NT2/D1 (cell line): ENCODE measurements around the gene GRB10.

ENCODE experiments used
- DNase-seq: peaks from one replicate; pipeline ENCODE4 v3.0.0-alpha.2; 2011; ENCODE audit warnings: low read depth, low spot score
- H3K27me3 ChIP-seq: 2 replicates; pipeline ENCODE4 v1.6.0; 2011; ENCODE audit warnings: mild to moderate bottlenecking; ENCODE audit not compliant: insufficient read length, insufficient read depth
- H3K36me3 ChIP-seq: 2 replicates; pipeline ENCODE4 v1.6.1; 2011; ENCODE audit warnings: mild to moderate bottlenecking, low read length, mixed read lengths; ENCODE audit not compliant: insufficient read depth, insufficient read length
- H3K4me1 ChIP-seq: 2 replicates; pipeline ENCODE4 v1.5.1; 2011; ENCODE audit not compliant: insufficient read depth, insufficient read length
- H3K4me3 ChIP-seq: 2 replicates; pipeline ENCODE4 v1.5.1; 2011; ENCODE audit warnings: low read depth; ENCODE audit not compliant: insufficient read length
- H3K9ac ChIP-seq: 2 replicates; pipeline ENCODE4 v1.6.0; 2011; ENCODE audit warnings: low read depth; ENCODE audit not compliant: insufficient read length
- H3K9me3 ChIP-seq: 2 replicates; pipeline ENCODE4 v1.5.1; 2011; ENCODE audit warnings: mild to moderate bottlenecking, low read length; ENCODE audit not compliant: insufficient read depth
- SUZ12 ChIP-seq: IDR thresholded peaks from 2 replicates; pipeline ENCODE4 v1.6.1; 2011; ENCODE audit not compliant: insufficient read length, insufficient read depth; ENCODE audit errors: extremely low read depth
- YY1 ChIP-seq: IDR thresholded peaks from 2 replicates; pipeline ENCODE4 v1.6.1; 2011; ENCODE audit not compliant: insufficient read length, insufficient read depth
- ZNF274 ChIP-seq: IDR thresholded peaks from 2 replicates; pipeline ENCODE4 v1.6.1; 2011; ENCODE audit warnings: mild to moderate bottlenecking, low read depth, low read length

The GRB10 gene

GRCh38 chr7:50697748-50698147, 84.9 kb downstream of the GRB10 start:
- no peak for DNase-seq
- H3K36me3 ChIP-seq, result peaks cover 44% of the 10 kb centered on the region
- H3K9ac ChIP-seq, result no peak overlapping the region
- H3K4me1 ChIP-seq, result no peaks in the 10 kb centered on the region
- no peaks in the 10 kb centered on the region for H3K9me3 ChIP-seq
- H3K4me3 ChIP-seq, result no peak overlapping the region
- TF ChIP-seq ZNF274 (no peak), SUZ12 (no peak), YY1 (no peak)
- H3K27me3 ChIP-seq, result no peaks in the 10 kb centered on the region

- H3K4me1 ChIP-seq, result no peaks in the 10 kb centered on the region
- TF ChIP-seq YY1, result no peak
- TF ChIP-seq SUZ12, result no peak
- TF ChIP-seq ZNF274, result no peak
- H3K9ac ChIP-seq, result no peak overlapping the region
- DNase-seq, result no peak
- H3K36me3 ChIP-seq, result peaks cover 43% of the 10 kb centered on the region
- H3K4me3 ChIP-seq, result no peak overlapping the region
- no peaks in the 10 kb centered on the region for H3K27me3 ChIP-seq
- H3K9me3 ChIP-seq, result no peaks in the 10 kb centered on the region
These were observed 85.7 kb downstream of the GRB10 start for GRCh38 chr7:50696810-50697582.

- no peak for DNase-seq
- TF ChIP-seq SUZ12, result no peak
- no peak for TF ChIP-seq ZNF274
- no peak for TF ChIP-seq YY1
- Histone ChIP-seq H3K9me3 (no peaks in the 10 kb centered on the region), H3K9ac (no peak overlapping the region), H3K36me3 (peaks cover 32% of the 10 kb centered on the region), H3K4me3 (no peak overlapping the region), H3K27me3 (no peaks in the 10 kb centered on the region), H3K4me1 (no peaks in the 10 kb centered on the region)
These were observed 87.7 kb downstream of the GRB10 start for GRCh38 chr7:50695026-50695425.

GRCh38 chr7:50693455-50694130, 89.1 kb downstream of the GRB10 start:
- Histone ChIP-seq H3K9me3 (no peaks in the 10 kb centered on the region), H3K9ac (no peak overlapping the region), H3K36me3 (peaks cover 41% of the 10 kb centered on the region), H3K27me3 (no peaks in the 10 kb centered on the region), H3K4me3 (no peak overlapping the region), H3K4me1 (no peaks in the 10 kb centered on the region)
- DNase-seq, result no peak
- no peak for TF ChIP-seq YY1
- no peak for TF ChIP-seq ZNF274
- TF ChIP-seq SUZ12, result no peak

GRCh38 chr7:50690541-50691011, 92.1 kb downstream of the GRB10 start:
- H3K9me3 ChIP-seq, result no peaks in the 10 kb centered on the region
- H3K4me3 ChIP-seq, result no peak overlapping the region
- H3K4me1 ChIP-seq, result no peaks in the 10 kb centered on the region
- TF ChIP-seq SUZ12 (no peak), YY1 (no peak), ZNF274 (no peak)
- no peak overlapping the region for H3K9ac ChIP-seq
- H3K27me3 ChIP-seq, result no peaks in the 10 kb centered on the region
- peaks cover 44% of the 10 kb centered on the region for H3K36me3 ChIP-seq
- peak; percentile 71 for DNase-seq

- H3K36me3 ChIP-seq, result peaks cover 35% of the 10 kb centered on the region
- H3K4me3 ChIP-seq, result no peak overlapping the region
- no peaks in the 10 kb centered on the region for H3K27me3 ChIP-seq
- no peak for DNase-seq
- H3K9me3 ChIP-seq, result no peaks in the 10 kb centered on the region
- H3K4me1 ChIP-seq, result no peaks in the 10 kb centered on the region
- H3K9ac ChIP-seq, result no peak overlapping the region
- TF ChIP-seq ZNF274, result no peak
- no peak for TF ChIP-seq SUZ12
- no peak for TF ChIP-seq YY1
These were observed 94.5 kb downstream of the GRB10 start for GRCh38 chr7:50688226-50688590.

GRCh38 chr7:50687575-50688225, 95.0 kb downstream of the GRB10 start:
- Histone ChIP-seq H3K4me3 (no peak overlapping the region), H3K27me3 (no peaks in the 10 kb centered on the region), H3K9me3 (no peaks in the 10 kb centered on the region), H3K4me1 (no peaks in the 10 kb centered on the region), H3K9ac (no peak overlapping the region), H3K36me3 (peaks cover 31% of the 10 kb centered on the region)
- TF ChIP-seq SUZ12 (no peak), ZNF274 (no peak), YY1 (no peak)
- DNase-seq, result no peak
